ENCODE results near the gene ABI2.

DNA sequence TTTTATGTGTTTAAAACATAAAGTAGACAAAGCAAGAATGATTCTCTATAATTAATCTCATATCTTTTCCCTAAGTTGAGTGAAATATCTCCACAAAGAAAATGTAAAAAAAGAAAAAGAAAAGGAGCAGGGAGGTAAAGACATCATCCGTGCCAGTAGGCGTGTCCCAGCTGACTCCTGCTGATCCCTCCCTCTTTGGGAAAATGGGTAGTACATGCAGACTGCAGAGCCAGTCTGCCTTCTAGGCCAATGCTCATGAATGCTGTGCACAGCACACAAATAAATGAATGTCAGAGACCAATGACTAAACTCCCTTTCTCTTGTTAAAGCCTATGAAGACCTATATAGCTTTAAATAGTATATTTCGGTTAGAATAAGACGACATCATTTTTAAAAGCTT lies 142.2 kb downstream of the ABI2 start:
- TF ChIP-seq, protein P1, sequence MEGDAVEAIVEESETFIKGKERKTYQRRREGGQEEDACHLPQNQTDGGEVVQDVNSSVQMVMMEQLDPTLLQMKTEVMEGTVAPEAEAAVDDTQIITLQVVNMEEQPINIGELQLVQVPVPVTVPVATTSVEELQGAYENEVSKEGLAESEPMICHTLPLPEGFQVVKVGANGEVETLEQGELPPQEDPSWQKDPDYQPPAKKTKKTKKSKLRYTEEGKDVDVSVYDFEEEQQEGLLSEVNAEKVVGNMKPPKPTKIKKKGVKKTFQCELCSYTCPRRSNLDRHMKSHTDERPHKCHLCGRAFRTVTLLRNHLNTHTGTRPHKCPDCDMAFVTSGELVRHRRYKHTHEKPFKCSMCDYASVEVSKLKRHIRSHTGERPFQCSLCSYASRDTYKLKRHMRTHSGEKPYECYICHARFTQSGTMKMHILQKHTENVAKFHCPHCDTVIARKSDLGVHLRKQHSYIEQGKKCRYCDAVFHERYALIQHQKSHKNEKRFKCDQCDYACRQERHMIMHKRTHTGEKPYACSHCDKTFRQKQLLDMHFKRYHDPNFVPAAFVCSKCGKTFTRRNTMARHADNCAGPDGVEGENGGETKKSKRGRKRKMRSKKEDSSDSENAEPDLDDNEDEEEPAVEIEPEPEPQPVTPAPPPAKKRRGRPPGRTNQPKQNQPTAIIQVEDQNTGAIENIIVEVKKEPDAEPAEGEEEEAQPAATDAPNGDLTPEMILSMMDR (IDR thresholded peaks at IDR 0.05; ENCODE audit: low read length), result no peak
- no peak for TF ChIP-seq EZH2 (optimal IDR thresholded peaks at IDR 0.05; ENCODE audit: low read depth, low read length)

Data from MM.1S (cell line).